Neural progenitor cell (in vitro differentiated cells): ENCODE results near the gene RNF213.

Experiments used
- CTCF ChIP-seq: fragments of 200-600 bp; sonication (generic); IDR thresholded peaks from 2 replicates; pipeline ENCODE4 v1.5.1; 2017; ENCODE audit warnings: antibody characterized with exemption, mild to moderate bottlenecking
- EZH2phosphoT487 ChIP-seq: fragments of 200-600 bp; sonication (generic); IDR thresholded peaks from 2 replicates; pipeline ENCODE4 v1.6.1; 2017; ENCODE audit warnings: antibody characterized with exemption

GRCh38 chr17:80348551-80349150 is 88.0 kb downstream of the RNF213 start:
- TF ChIP-seq CTCF, result no peak
- TF ChIP-seq EZH2phosphoT487, result no peak
